Esophagus muscularis mucosa (tissue), 4 donors: Measurements from ENCODE around the gene ITGB5. TPM values are rescaled to one million over a fixed set of nuclear protein-coding genes. Genes with fewer than 3 reads are reported as not detected.

ENCODE experiments used
- DNase-seq: peaks from one replicate; pipeline ENCODE4 v3.0.0-alpha.2; 2017; ENCODE audit errors: extremely low spot score
- H3K27ac ChIP-seq, 4 donors: fragments of 200-600 bp; sonication (generic); replicated peaks in 1 of 4; 1 replicate in 3 of 4; 2 replicates in 1 of 4; pipeline ENCODE4 v1.5.1; 2016 to 2019; ENCODE audit warnings: mild to moderate bottlenecking in 1 of 4
- H3K27me3 ChIP-seq, 4 donors: fragments of 200-600 bp; sonication (generic); one replicate each; pipeline versions ENCODE4 v1.5.1 to v1.6.0; 2016 to 2019
- H3K36me3 ChIP-seq, 4 donors: fragments of 200-600 bp; sonication (generic); one replicate each; pipeline ENCODE4 v1.5.1; 2016 to 2019
- H3K4me1 ChIP-seq, 4 donors: fragments of 200-600 bp; sonication (generic); one replicate each; pipeline ENCODE4 v1.5.1; 2016 to 2019
- H3K4me3 ChIP-seq, 4 donors: fragments of 200-600 bp; sonication (generic); 1 replicate in 2 of 4; 2 replicates in 2 of 4; pipeline ENCODE4 v1.5.1; 2016 to 2019; ENCODE audit warnings: mild to moderate bottlenecking in 4 of 4, moderate library complexity in 1 of 4
- H3K9me3 ChIP-seq, 4 donors: fragments of 200-600 bp; sonication (generic); 1 replicate in 3 of 4; 2 replicates in 1 of 4; pipeline ENCODE4 v1.5.1; 2016 to 2019
- CTCF ChIP-seq, 3 experiments: fragments of 200-600 bp in 2 of 3; fragments of 450-650 bp in 1 of 3; sonication (generic) in 2 of 3; IDR thresholded peaks; one replicate each; pipeline ENCODE4 v1.5.1; 2017 to 2019; ENCODE audit warnings: antibody characterized with exemption in 3 of 3, mild to moderate bottlenecking in 2 of 3, moderate library complexity in 1 of 3
- EP300 ChIP-seq: sonication (generic); formaldehyde crosslinking; IDR thresholded peaks from one replicate; pipeline ENCODE4 v1.6.1; 2017; ENCODE audit warnings: antibody characterized with exemption
- POLR2A ChIP-seq: fragments of 450-650 bp; IDR thresholded peaks from one replicate; pipeline ENCODE4 v1.6.1; 2017; ENCODE audit warnings: antibody characterized with exemption, moderate library complexity, mild to moderate bottlenecking, low read depth
- POLR2AphosphoS5 ChIP-seq, 2 donors: sonication (generic); formaldehyde crosslinking; IDR thresholded peaks; one replicate each; pipeline ENCODE4 v1.6.1; 2017; ENCODE audit warnings: antibody characterized with exemption in 2 of 2
- WGBS: methylation state at CpG from one replicate; pipeline ENCODE4 v1.1.5; 2018; 5-methylcytosine and 5-hydroxymethylcytosine counted together
- intact Hi-C: fragments of 100-400 bp; cut with DNase I; formaldehyde crosslinking; loops from one replicate; pipeline ENCODE4 v1.15.1; 2023
- total RNA-seq, 4 donors: library from RNA; depleted of rRNA; stranded (reverse); fragments of >200 nt; gene quantifications; one replicate each; pipeline versions ENCODE4 v1.1.0 to v1.2.1, GENCODE V29; 2016

The ITGB5 gene
- total RNA-seq, 4 donors from 2014 or later = 114 to 284 (median 188) TPM

- Histone ChIP-seq H3K27me3 (no peaks in the 10 kb centered on the region), H3K9me3 (no peaks in the 10 kb centered on the region), H3K4me1 (peaks cover 31 to 41% (median 34%) of the 10 kb centered on the region in 4 donors), H3K4me3 (peak overlapping the region in 1 of 4 donors; percentile 17), H3K36me3 (peaks cover 0 to 41% (median 30%) of the 10 kb centered on the region in 4 donors), H3K27ac (peak overlapping the region; percentile 75 to 82 (median 76))
- TF ChIP-seq POLR2AphosphoS5 (IDR thresholded peaks at IDR 0.05) (peak; percentile 91), EP300 (no peak), POLR2A (no peak)
- 33% methylated on average over 14 of the region's 15 CpGs for WGBS
- peak; percentile 95 for DNase-seq
- intact Hi-C loops = no loop called here
Observed at GRCh38 chr3:124812291-124813265, 74.6 kb downstream of the ITGB5 start.

GRCh38 chr3:124811436-124811835 lies 75.7 kb downstream of the ITGB5 start:
- H3K36me3 ChIP-seq = peaks cover 0 to 32% (median 21%) of the 10 kb centered on the region in 4 donors
- WGBS = 57% methylated on average over 5 of the region's 5 CpGs

GRCh38 chr3:124810970-124811369 lies 76.2 kb downstream of the ITGB5 start:
- peaks cover 31 to 41% (median 34%) of the 10 kb centered on the region in 4 donors for H3K4me1 ChIP-seq
- WGBS = 71% methylated on average over 4 of the region's 4 CpGs

More at GRCh38 chr3:124811436-124811835, 75.7 kb downstream of the ITGB5 start:
- no peak for DNase-seq
- TF ChIP-seq POLR2AphosphoS5 (IDR thresholded peaks at IDR 0.05) (no peak), POLR2A (no peak), EP300 (no peak), CTCF (IDR thresholded peaks at IDR 0.05) (no peak)
- Histone ChIP-seq H3K27me3 (no peaks in the 10 kb centered on the region), H3K27ac (peak overlapping the region; percentile 75 to 82 (median 76)), H3K4me1 (peaks cover 31 to 41% (median 34%) of the 10 kb centered on the region in 4 donors), H3K9me3 (no peaks in the 10 kb centered on the region), H3K4me3 (no peak overlapping the region)
- intact Hi-C loops = no loop called here

DNA sequence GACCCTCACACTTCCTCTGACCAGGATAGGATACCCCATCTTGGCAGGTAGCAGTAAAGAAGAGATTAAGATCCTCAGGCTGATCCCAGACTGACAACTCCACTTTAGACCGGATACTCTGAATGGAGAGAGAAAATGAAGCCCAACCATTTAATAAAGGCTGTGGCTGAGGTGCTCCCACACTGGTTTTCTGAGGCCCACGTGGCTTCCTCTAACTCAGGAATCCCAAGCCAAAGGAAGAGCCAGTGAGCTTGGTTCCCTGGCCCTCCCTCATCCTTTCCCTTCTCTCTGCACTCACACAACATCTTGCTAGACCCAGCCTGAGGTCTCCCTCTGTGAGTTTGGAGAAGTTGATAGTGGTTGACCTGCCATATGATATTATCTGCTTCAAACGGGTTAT lies 78.1 kb downstream of the ITGB5 start:
- intact Hi-C loops = no loop called here
- Histone ChIP-seq H3K9me3 (no peaks in the 10 kb centered on the region), H3K27me3 (no peaks in the 10 kb centered on the region), H3K4me3 (no peak overlapping the region), H3K4me1 (peaks cover 29 to 36% (median 31%) of the 10 kb centered on the region in 4 donors), H3K27ac (peak overlapping the region in 1 of 4 donors; percentile 17), H3K36me3 (peaks cover 0 to 15% (median 6%) of the 10 kb centered on the region in 4 donors)
- no peak for DNase-seq
- TF ChIP-seq CTCF (IDR thresholded peaks at IDR 0.05) (no peak), POLR2AphosphoS5 (IDR thresholded peaks at IDR 0.05) (no peak), EP300 (no peak), POLR2A (no peak)
- WGBS = 62% methylated on average over 3 of the region's 3 CpGs

More at GRCh38 chr3:124810970-124811369, 76.2 kb downstream of the ITGB5 start:
- peak overlapping the region in 3 of 4 donors; percentile 75 to 82 (median 76) for H3K27ac ChIP-seq
- no peaks in the 10 kb centered on the region for H3K9me3 ChIP-seq
- TF ChIP-seq EP300 (no peak), CTCF (IDR thresholded peaks at IDR 0.05) (no peak), POLR2AphosphoS5 (IDR thresholded peaks at IDR 0.05) (no peak), POLR2A (no peak)
- DNase-seq = no peak
- no peaks in the 10 kb centered on the region for H3K27me3 ChIP-seq
- H3K4me3 ChIP-seq = no peak overlapping the region
- intact Hi-C loops = no loop called here
- H3K36me3 ChIP-seq = peaks cover 0 to 27% (median 19%) of the 10 kb centered on the region in 4 donors

- Histone ChIP-seq H3K27me3 (no peaks in the 10 kb centered on the region), H3K9me3 (no peaks in the 10 kb centered on the region), H3K4me3 (no peak overlapping the region), H3K36me3 (peaks cover 0 to 26% (median 12%) of the 10 kb centered on the region in 4 donors), H3K27ac (no peak overlapping the region), H3K4me1 (peaks cover 7 to 23% (median 18%) of the 10 kb centered on the region in 4 donors)
- intact Hi-C loops = no loop called here
- WGBS = 95% methylated on average over 4 of the region's 4 CpGs
- TF ChIP-seq POLR2AphosphoS5 (IDR thresholded peaks at IDR 0.05) (no peak), EP300 (no peak), CTCF (IDR thresholded peaks at IDR 0.05) (no peak), POLR2A (no peak)
- DNase-seq = no peak
Observed at GRCh38 chr3:124805671-124806070, 81.5 kb downstream of the ITGB5 start.
